Measurements from ENCODE around the gene PDE1C.

DNA sequence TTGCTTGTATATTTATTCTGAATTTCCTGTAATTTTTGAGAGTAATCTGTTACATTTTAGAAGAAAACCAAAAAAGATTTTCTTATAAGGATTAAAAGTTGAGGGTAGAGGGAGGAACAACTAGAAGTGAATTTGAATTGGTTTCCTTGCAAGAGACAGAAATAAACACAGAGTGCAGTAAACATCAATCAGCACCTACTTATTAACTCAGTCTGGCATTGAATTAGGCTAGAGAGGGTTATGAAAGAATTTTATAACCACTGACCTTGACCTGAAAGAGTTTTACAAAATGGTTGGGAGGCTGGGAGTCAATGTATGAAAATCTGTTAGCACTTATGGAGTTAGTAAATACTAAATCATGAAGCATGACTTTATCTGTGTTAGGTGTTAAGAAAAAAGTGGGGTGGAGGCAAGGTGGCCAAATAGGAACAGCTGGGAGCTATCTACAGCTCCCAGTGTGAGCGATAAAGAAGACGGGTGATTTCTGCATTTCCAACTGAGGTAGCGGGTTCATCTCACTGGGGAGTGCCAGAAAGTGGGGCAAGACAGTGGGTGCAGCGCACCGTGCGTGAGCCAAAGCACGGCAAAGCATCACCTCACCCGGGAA lies 106.5 kb downstream of the PDE1C start:
- TF ChIP-seq CTCF (IDR thresholded peaks at IDR 0.05) (no peak), POLR2A (IDR thresholded peaks at IDR 0.05) (no peak)
